HepG2 (cell line): ENCODE data around the gene LBR. TPM values are rescaled to one million over a fixed set of nuclear protein-coding genes. Genes with fewer than 3 reads are reported as not detected.

ENCODE experiments used
- ATAC-seq: fragments of 200-7000 bp; cut with Tn5 transposase; 3 replicates; pipeline ENCODE4 v1.9.1; 2020; ENCODE audit warnings: mild to moderate bottlenecking, moderate library complexity
- BruUV-seq: library from RNA; stranded (reverse); fragments of 400-500 nt; replicated peaks from 2 replicates; lab custom pipeline; 2021; lab: Mats Ljungman, UMichigan
- CTCF ChIA-PET: fragments of 300-600 bp; formaldehyde crosslinking; extraction: SDS; loops from one replicate; lab custom pipeline; 2021; ENCODE audit warnings: low total read pairs, inconsistent platforms, low intra/inter-chr PET ratio; lab: Yijun Ruan, JAX
- POLR2A ChIA-PET: fragments of 350-600 bp; sonication (Branson Sonifier 250); formaldehyde crosslinking; loops from one replicate; lab custom pipeline; 2020; ENCODE audit warnings: antibody characterized with exemption, inconsistent platforms; lab: Yijun Ruan, JAX
- DNase-seq: peaks from one replicate; pipeline ENCODE4 v3.0.0-alpha.2; 2015; ENCODE audit warnings: low spot score
- FAIRE-seq: peaks from 3 replicates; lab custom pipeline; 2011; peaks lifted over from hg19 to GRCh38; lab: Jason Lieb, UNC
- H2AFZ ChIP-seq: one replicate; pipeline ENCODE4 v1.6.1; 2011; ENCODE audit warnings: low read length, inconsistent platforms
- H3K27ac ChIP-seq: fragments of 300-600 bp; 3 replicates; pipeline ENCODE4 v1.8.0; 2011; ENCODE audit warnings: mixed run types, mild to moderate bottlenecking, mixed read lengths, low read length, inconsistent platforms; ENCODE audit not compliant: insufficient read depth; ENCODE audit errors: extremely low read length
- H3K27me3 ChIP-seq, 2 experiments: fragments of 200-600 bp in 1 of 2; 2 replicates in 1 of 2; 3 replicates in 1 of 2; pipeline versions ENCODE4 v1.6.0 to v1.8.0; 2011; ENCODE audit warnings: low read length in 2 of 2, mild to moderate bottlenecking in 2 of 2, moderate library complexity in 2 of 2, inconsistent platforms in 1 of 2; ENCODE audit not compliant: insufficient read depth in 2 of 2, control insufficient read depth in 1 of 2
- H3K36me3 ChIP-seq, 2 experiments: fragments of 200-600 bp in 1 of 2; replicated peaks in 1 of 2; 2 replicates in 1 of 2; 3 replicates in 1 of 2; pipeline versions ENCODE4 v1.5.1 to v1.8.0; 2011; ENCODE audit warnings: low read length in 2 of 2, inconsistent platforms in 1 of 2; ENCODE audit not compliant: insufficient read depth in 2 of 2, control insufficient read depth in 1 of 2
- H3K4me1 ChIP-seq: 2 replicates; pipeline ENCODE4 v1.5.1; 2012; ENCODE audit warnings: low read length, inconsistent platforms; ENCODE audit not compliant: insufficient read depth
- H3K4me2 ChIP-seq: 2 replicates; pipeline ENCODE4 v1.6.0; 2011; ENCODE audit warnings: low read depth, low read length, inconsistent platforms
- H3K4me3 ChIP-seq, 3 experiments: fragments of 200-600 bp in 1 of 3; sonication (generic), shearing (Covaris generic) in 1 of 3; replicated peaks in 1 of 3; 2 replicates each; pipeline ENCODE4 v1.5.1; 2011 to 2016; ENCODE audit warnings: low read length in 3 of 3, inconsistent platforms in 2 of 3, low read depth in 2 of 3, mild to moderate bottlenecking in 2 of 3, control low read depth in 1 of 3, mixed read lengths in 1 of 3; ENCODE audit not compliant: insufficient read depth in 1 of 3
- H3K79me2 ChIP-seq: one replicate; pipeline ENCODE4 v1.6.1; 2011; ENCODE audit warnings: low read length, inconsistent platforms; ENCODE audit not compliant: insufficient read depth
- H3K9ac ChIP-seq: 2 replicates; pipeline ENCODE4 v1.6.0; 2011; ENCODE audit warnings: mild to moderate bottlenecking, low read depth, low read length, inconsistent platforms; ENCODE audit not compliant: insufficient read depth
- H3K9me3 ChIP-seq: 2 replicates; pipeline ENCODE4 v1.5.1; 2012; ENCODE audit warnings: mild to moderate bottlenecking, low read length
- H4K20me1 ChIP-seq: 2 replicates; pipeline ENCODE4 v1.6.0; 2011; ENCODE audit warnings: inconsistent platforms, mild to moderate bottlenecking, low read length, moderate library complexity; ENCODE audit not compliant: insufficient read depth
- FOXO4 ChIP-seq: sonication (generic); formaldehyde crosslinking; conservative IDR thresholded peaks from 2 replicates; pipeline ENCODE4 v1.8.1; 2023; ENCODE audit warnings: missing genetic modification reagents
- SRY ChIP-seq: sonication (generic); formaldehyde crosslinking; IDR thresholded peaks from 2 replicates; pipeline ENCODE4 v1.8.0; 2022; ENCODE audit warnings: mild to moderate bottlenecking, missing genetic modification reagents
- ZMYM3 ChIP-seq: sonication (generic); formaldehyde crosslinking; IDR thresholded peaks from 2 replicates; pipeline ENCODE4 v1.5.1; 2020; ENCODE audit warnings: mild to moderate bottlenecking, missing genetic modification reagents
- ZNF350 ChIP-seq: sonication (generic); formaldehyde crosslinking; IDR thresholded peaks from 2 replicates; pipeline ENCODE4 v1.4.0; 2020; ENCODE audit warnings: mild to moderate bottlenecking, low read depth, missing genetic modification reagents, borderline replicate concordance
- ZSCAN21 ChIP-seq: sonication (generic); formaldehyde crosslinking; IDR thresholded peaks from 2 replicates; pipeline ENCODE4 v1.8.0; 2022; ENCODE audit warnings: mild to moderate bottlenecking, missing genetic modification reagents, moderate library complexity, borderline replicate concordance
- WGBS: methylation state at CpG from one replicate; pipeline ENCODE4 v1.1.6; 2017; ENCODE audit warnings: low lambda C conversion rate; 5-methylcytosine and 5-hydroxymethylcytosine counted together
- in situ Hi-C: cut with HindIII; loops from 2 replicates; pipeline ENCODE4 v1.10.0; 2017; ENCODE audit warnings: low pct_unique_long_range_greater_than_20kb; ENCODE audit not compliant: extremely low pct_ligation_motif_present
- intact Hi-C: fragments of 100-400 bp; cut with micrococcal nuclease; formaldehyde crosslinking; loops from one replicate; pipeline ENCODE4 v1.10.0; 2022; ENCODE audit not compliant: unreplicated experiment
- polyA plus RNA-seq, 8 experiments: library from polyadenylated mRNA; depleted of rRNA in 3 of 8; stranded (reverse) in 7 of 8; unstranded in 1 of 8; fragments of >200 nt; fragmentation: Illumina TruSeq in 4 of 8; extraction: Trizol in 4 of 8; gene quantifications; 2 replicates each; pipeline versions ENCODE4 v1.2.1 to v1.2.3, GENCODE V29; 2011 to 2016; ENCODE audit warnings: low read depth in 4 of 8, missing spikeins in 1 of 8, mixed read lengths in 1 of 8; ENCODE audit not compliant: insufficient read depth in 1 of 8
- total RNA-seq, 5 experiments: library from RNA; depleted of rRNA; stranded (reverse); fragments of >200 nt; fragmentation: Illumina TruSeq; extraction: Trizol; gene quantifications; 2 replicates each; pipeline ENCODE4 v1.2.3, GENCODE V29; 2016; ENCODE audit warnings: low read depth in 1 of 5

LBR gene
- total and polyA plus RNA-seq, 2 of the 13 experiments (the other 11 are each of a cell fraction or from before 2014, with no cell fraction given), result 38.9 to 76.7 TPM

GRCh38 chr1:225477296-225477911 is 49.6 kb upstream of the LBR start:
- no TSS peak for BruUV-seq
- no peak for FAIRE-seq
- H3K9me3 ChIP-seq, result no peaks in the 10 kb centered on the region
- 69% methylated on average over 4 of the region's 6 CpGs for WGBS
- in situ Hi-C loops (loop anchor here (5.0 kb wide), 4 partner anchors 295 to 500 kb away; no protein-coding TSS in a partner anchor), intact Hi-C loops (no loop called here)
- H3K9ac ChIP-seq, result no peak overlapping the region
- peak overlapping the region; percentile 25 for H3K4me2 ChIP-seq
- no peak overlapping the region for H3K27ac ChIP-seq
- H4K20me1 ChIP-seq, result no peaks in the 10 kb centered on the region
- ATAC-seq, result no peak
- H2AFZ ChIP-seq, result no peak overlapping the region
- H3K36me3 ChIP-seq, result no peaks in the 10 kb centered on the region
- no peak overlapping the region; a peak in 1 of 6 replicates for H3K4me3 ChIP-seq
- H3K4me1 ChIP-seq, result peaks cover 42% of the 10 kb centered on the region
- H3K27me3 ChIP-seq, result peaks cover 3 to 9% of the 10 kb centered on the region in 2 experiments; a peak in 2 of 5 replicates
- CTCF ChIA-PET, result interaction anchor here (3.5 kb wide), 1 partner anchor 368 kb away, joined by 37 read pairs; no protein-coding TSS in a partner anchor
- TF ChIP-seq SRY (CRISPR knock-in tag), result no peak
- TF ChIP-seq ZNF350 (CRISPR knock-in tag), result no peak
- H3K79me2 ChIP-seq, result no peaks in the 10 kb centered on the region
- no peak for DNase-seq
- POLR2A ChIA-PET, result interaction anchor here (0.7 kb wide), 1 partner anchor 300 kb away, joined by 4 read pairs; the partner anchor contains the start of gene SRP9

GRCh38 chr1:225476538-225476988 is 48.7 kb upstream of the LBR start:
- in situ Hi-C loops, result loop anchor here (5.0 kb wide), 4 partner anchors 296 to 501 kb away; no protein-coding TSS in a partner anchor
- Histone ChIP-seq H3K9ac (no peak overlapping the region), H3K27ac (no peak overlapping the region), H4K20me1 (no peaks in the 10 kb centered on the region), H3K9me3 (no peaks in the 10 kb centered on the region), H3K79me2 (no peaks in the 10 kb centered on the region), H3K4me2 (no peak overlapping the region), H3K4me1 (peaks cover 42% of the 10 kb centered on the region), H3K4me3 (no peak overlapping the region), H3K27me3 (peaks cover 3 to 7% of the 10 kb centered on the region in 2 experiments; a peak in 2 of 5 replicates), H2AFZ (no peak overlapping the region), H3K36me3 (no peaks in the 10 kb centered on the region)
- DNase-seq, result peak; percentile 34
- CTCF ChIA-PET, result interaction anchor here (3.0 to 3.8 kb wide), 5 partner anchors 296 to 511 kb away, joined by 26 to 65 read pairs (median 37); no protein-coding TSS in a partner anchor
- no peak for ATAC-seq
- intact Hi-C loops, result no loop called here
- 20% methylated on average over 2 of the region's 5 CpGs for WGBS
- POLR2A ChIA-PET, result interaction anchor here (0.5 kb wide), 1 partner anchor 270 kb away, joined by 3 read pairs; no protein-coding TSS in a partner anchor
- FAIRE-seq, result no peak
- TF ChIP-seq ZSCAN21 (CRISPR knock-in tag) (0 out of 2 replicates have a peak, but pooled peaks have one; percentile 42), ZMYM3 (CRISPR knock-in tag) (0 out of 2 replicates have a peak, but pooled peaks have one; percentile 2), FOXO4 (no peak)
- BruUV-seq, result no TSS peak
